A673 (cell line): ENCODE results near the gene CFAP221. TPM values are rescaled to one million over a fixed set of nuclear protein-coding genes. Genes with fewer than 3 reads are reported as not detected.

Source experiments
- BruUV-seq: library from RNA; stranded (reverse); fragments of 400-500 nt; replicated peaks from 2 replicates; lab custom pipeline; 2021; lab: Mats Ljungman, UMichigan
- CTCF ChIA-PET: fragments of 300-600 bp; sonication (Branson Sonifier 250); formaldehyde crosslinking; loops from one replicate; lab custom pipeline; 2022; ENCODE audit warnings: antibody characterized with exemption; lab: Charles Lee
- POLR2A ChIA-PET: fragments of 300-600 bp; sonication (Branson Sonifier 250); formaldehyde crosslinking; loops from one replicate; lab custom pipeline; 2022; ENCODE audit warnings: antibody characterized with exemption; ENCODE audit not compliant: low non-redundant PET; lab: Charles Lee
- DNase-seq: peaks from one replicate; pipeline ENCODE4 v3.0.0-alpha.2; 2015; ENCODE audit warnings: low spot score
- H3K27ac ChIP-seq: fragments of 200-600 bp; sonication (generic); 2 replicates; pipeline ENCODE4 v1.5.1; 2016; ENCODE audit warnings: mixed run types, low read depth, mild to moderate bottlenecking, mixed read lengths, antibody characterized with exemption, low read length; ENCODE audit not compliant: poor library complexity, severe bottlenecking
- H3K27me3 ChIP-seq: fragments of 200-600 bp; sonication (generic); replicated peaks from 2 replicates; pipeline ENCODE4 v1.6.1; 2017; ENCODE audit warnings: mixed run types, low read depth, mild to moderate bottlenecking, mixed read lengths, antibody characterized with exemption, low read length; ENCODE audit not compliant: insufficient read depth, poor library complexity
- H3K36me3 ChIP-seq: fragments of 200-600 bp; sonication (generic); 2 replicates; pipeline ENCODE4 v1.6.1; 2016; ENCODE audit warnings: mixed run types, mild to moderate bottlenecking, mixed read lengths, antibody characterized with exemption, low read length; ENCODE audit not compliant: insufficient read depth, poor library complexity, severe bottlenecking
- H3K4me1 ChIP-seq: fragments of 200-600 bp; sonication (generic); 2 replicates; pipeline ENCODE4 v1.6.1; 2017; ENCODE audit warnings: mixed run types, mild to moderate bottlenecking, mixed read lengths, antibody characterized with exemption, low read length; ENCODE audit not compliant: insufficient read depth, poor library complexity, severe bottlenecking
- H3K4me3 ChIP-seq: fragments of 200-600 bp; sonication (generic); 2 replicates; pipeline ENCODE4 v1.5.1; 2016; ENCODE audit warnings: low read depth, mixed run types, mild to moderate bottlenecking, mixed read lengths, low read length; ENCODE audit not compliant: poor library complexity, severe bottlenecking
- H3K9me3 ChIP-seq: fragments of 200-600 bp; sonication (generic); 2 replicates; pipeline ENCODE4 v1.6.1; 2016; ENCODE audit warnings: mixed run types, low read depth, mild to moderate bottlenecking, mixed read lengths, antibody characterized with exemption, low read length; ENCODE audit not compliant: poor library complexity, severe bottlenecking
- EZH2 ChIP-seq: fragments of 200-600 bp; sonication (generic); IDR thresholded peaks from 2 replicates; pipeline ENCODE4 v1.6.1; 2017; ENCODE audit warnings: borderline replicate concordance, low read depth, mild to moderate bottlenecking, mixed read lengths, antibody characterized with exemption, low read length; ENCODE audit not compliant: poor library complexity, severe bottlenecking
- intact Hi-C: fragments of 100-400 bp; cut with micrococcal nuclease; formaldehyde crosslinking; loops from one replicate; pipeline ENCODE4 v1.10.0; 2022; ENCODE audit not compliant: unreplicated experiment
- total RNA-seq: library from RNA; stranded (reverse); gene quantifications from 2 replicates; pipeline ENCODE4 v1.2.3, GENCODE V29; 2021
- TF ChIP-seq, protein P1 (sequence below): fragments of 300-800, 200-600 bp; sonication (generic); conservative IDR thresholded peaks from 2 replicates; pipeline ENCODE4 v1.5.1; 2017; ENCODE audit warnings: low read depth, mild to moderate bottlenecking, antibody characterized with exemption, low read length, moderate library complexity, mixed read lengths

Gene CFAP221
- total RNA-seq, 1 experiment from 2014 or later: 1.5 TPM

- H3K4me3 ChIP-seq: no peak overlapping the region
- ChIA-PET POLR2A (no interaction called here), CTCF (interaction anchor here (0.8 kb wide), 1 partner anchor 9 kb away, joined by 3 read pairs; no protein-coding TSS in a partner anchor)
- no peaks in the 10 kb centered on the region for H3K9me3 ChIP-seq
- no peaks in the 10 kb centered on the region for H3K4me1 ChIP-seq
- H3K36me3 ChIP-seq: no peaks in the 10 kb centered on the region
- TF ChIP-seq, protein P1, sequence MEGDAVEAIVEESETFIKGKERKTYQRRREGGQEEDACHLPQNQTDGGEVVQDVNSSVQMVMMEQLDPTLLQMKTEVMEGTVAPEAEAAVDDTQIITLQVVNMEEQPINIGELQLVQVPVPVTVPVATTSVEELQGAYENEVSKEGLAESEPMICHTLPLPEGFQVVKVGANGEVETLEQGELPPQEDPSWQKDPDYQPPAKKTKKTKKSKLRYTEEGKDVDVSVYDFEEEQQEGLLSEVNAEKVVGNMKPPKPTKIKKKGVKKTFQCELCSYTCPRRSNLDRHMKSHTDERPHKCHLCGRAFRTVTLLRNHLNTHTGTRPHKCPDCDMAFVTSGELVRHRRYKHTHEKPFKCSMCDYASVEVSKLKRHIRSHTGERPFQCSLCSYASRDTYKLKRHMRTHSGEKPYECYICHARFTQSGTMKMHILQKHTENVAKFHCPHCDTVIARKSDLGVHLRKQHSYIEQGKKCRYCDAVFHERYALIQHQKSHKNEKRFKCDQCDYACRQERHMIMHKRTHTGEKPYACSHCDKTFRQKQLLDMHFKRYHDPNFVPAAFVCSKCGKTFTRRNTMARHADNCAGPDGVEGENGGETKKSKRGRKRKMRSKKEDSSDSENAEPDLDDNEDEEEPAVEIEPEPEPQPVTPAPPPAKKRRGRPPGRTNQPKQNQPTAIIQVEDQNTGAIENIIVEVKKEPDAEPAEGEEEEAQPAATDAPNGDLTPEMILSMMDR: no peak
- TF ChIP-seq EZH2: no peak
- no peaks in the 10 kb centered on the region for H3K27me3 ChIP-seq
- no peak for DNase-seq
- BruUV-seq: no TSS peak
- H3K27ac ChIP-seq: no peak overlapping the region
- intact Hi-C loops: no loop called here
These were observed 35.5 kb upstream of the CFAP221 start for GRCh38 chr2:119508756-119509155.

- H3K36me3 ChIP-seq: no peaks in the 10 kb centered on the region
- ChIA-PET CTCF (no interaction called here), POLR2A (no interaction called here)
- no TSS peak for BruUV-seq
- no peak for DNase-seq
- H3K27me3 ChIP-seq: no peaks in the 10 kb centered on the region
- no peak overlapping the region for H3K27ac ChIP-seq
- no peaks in the 10 kb centered on the region for H3K4me1 ChIP-seq
- TF ChIP-seq, protein P1: no peak
- TF ChIP-seq EZH2: no peak
- no peak overlapping the region for H3K4me3 ChIP-seq
- intact Hi-C loops: no loop called here
- H3K9me3 ChIP-seq: no peaks in the 10 kb centered on the region
These were observed 32.3 kb upstream of the CFAP221 start for GRCh38 chr2:119511989-119512388.

DNA sequence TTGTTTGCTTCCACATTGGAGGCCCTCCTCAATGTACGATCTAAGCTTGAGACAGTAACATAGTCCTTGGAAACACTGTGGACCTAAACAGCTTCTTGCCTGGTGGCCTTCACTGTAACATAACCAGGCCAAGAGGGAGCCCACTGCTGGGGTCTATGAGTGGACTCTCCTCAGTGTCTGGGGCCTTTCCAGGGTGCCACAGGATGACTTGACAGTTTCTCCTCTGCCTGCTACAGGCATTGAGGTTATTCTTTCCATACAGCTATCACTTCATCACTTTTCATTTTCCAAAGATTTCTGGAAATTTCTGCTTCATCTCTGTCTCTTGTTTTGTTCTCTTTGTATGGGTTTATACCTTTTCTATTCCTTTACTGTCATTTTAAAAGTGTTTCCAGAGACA lies 31.3 kb upstream of the CFAP221 start:
- TF ChIP-seq, protein P1: no peak
- TF ChIP-seq EZH2: no peak
- intact Hi-C loops: no loop called here
- no peak for DNase-seq
- Histone ChIP-seq H3K9me3 (no peaks in the 10 kb centered on the region), H3K27ac (no peak overlapping the region), H3K4me3 (no peak overlapping the region), H3K4me1 (no peaks in the 10 kb centered on the region), H3K36me3 (no peaks in the 10 kb centered on the region), H3K27me3 (no peaks in the 10 kb centered on the region)
- ChIA-PET CTCF (interaction anchor here (0.5 kb wide), 1 partner anchor 1566 kb away, joined by 5 read pairs; no protein-coding TSS in a partner anchor), POLR2A (no interaction called here)
- BruUV-seq: no TSS peak
